Stimulated activated CD8-positive, alpha-beta memory T cell treated with anti-CD3 and anti-CD28 coated beads, Interleukin-15, amount 100 ng/mL, for 1 hour (primary cell): Measurements from ENCODE around the gene ALK.

Source experiments
- DNase-seq: peaks from one replicate; pipeline ENCODE4 v3.0.0-alpha.2; 2020; ENCODE audit warnings: low read depth

ALK gene

GRCh38 chr2:29363111-29363510 lies 558.3 kb downstream of the ALK start:
- no peak for DNase-seq

- no peak for DNase-seq
These were observed 560.2 kb downstream of the ALK start for GRCh38 chr2:29361231-29361630.

- DNase-seq, result no peak
These were observed 561.2 kb downstream of the ALK start for GRCh38 chr2:29360016-29360784.

GRCh38 chr2:29353403-29353991 lies 567.9 kb downstream of the ALK start:
- no peak for DNase-seq

GRCh38 chr2:29351916-29352591 lies 569.3 kb downstream of the ALK start:
- no peak for DNase-seq

GRCh38 chr2:29351248-29351647 lies 570.1 kb downstream of the ALK start:
- no peak for DNase-seq

- DNase-seq, result no peak
These were observed 571.9 kb downstream of the ALK start for GRCh38 chr2:29349316-29350030.

- no peak for DNase-seq
These were observed 573.5 kb downstream of the ALK start for GRCh38 chr2:29347774-29348461.

GRCh38 chr2:29345236-29345635 lies 576.1 kb downstream of the ALK start:
- DNase-seq, result no peak

GRCh38 chr2:29343830-29344229 lies 577.6 kb downstream of the ALK start:
- DNase-seq, result no peak

- DNase-seq, result no peak
These were observed 584.8 kb downstream of the ALK start for GRCh38 chr2:29336341-29337241.

- no peak for DNase-seq
These were observed 586.0 kb downstream of the ALK start for GRCh38 chr2:29335396-29335795.

- DNase-seq, result no peak
These were observed 586.7 kb downstream of the ALK start for GRCh38 chr2:29334706-29335105.

GRCh38 chr2:29332540-29332939 lies 588.8 kb downstream of the ALK start:
- no peak for DNase-seq

GRCh38 chr2:29329899-29330298 lies 591.5 kb downstream of the ALK start:
- no peak for DNase-seq

- DNase-seq, result no peak
These were observed 594.5 kb downstream of the ALK start for GRCh38 chr2:29326926-29327325.

GRCh38 chr2:29325544-29325943 lies 595.8 kb downstream of the ALK start:
- DNase-seq, result no peak

GRCh38 chr2:29323961-29324360 lies 597.4 kb downstream of the ALK start:
- no peak for DNase-seq

GRCh38 chr2:29323301-29323700 lies 598.1 kb downstream of the ALK start:
- DNase-seq, result no peak

- DNase-seq, result no peak
These were observed 599.4 kb downstream of the ALK start for GRCh38 chr2:29322011-29322410.
